GM19351 (cell line): ENCODE data around the gene RAB5IF.
"Not testable (repeated sequence)": the region's sequence is repeated elsewhere in the genome, so short reads cannot be mapped to it uniquely, and the experiment has no call there.

Experiments
- ATAC-seq: cut with Tn5 transposase; IDR thresholded peaks from one replicate; pipeline ENCODE4 v1.9.1; 2021; ENCODE audit warnings: mild to moderate bottlenecking, moderate library complexity; ENCODE audit not compliant: unreplicated experiment

RAB5IF gene

DNA sequence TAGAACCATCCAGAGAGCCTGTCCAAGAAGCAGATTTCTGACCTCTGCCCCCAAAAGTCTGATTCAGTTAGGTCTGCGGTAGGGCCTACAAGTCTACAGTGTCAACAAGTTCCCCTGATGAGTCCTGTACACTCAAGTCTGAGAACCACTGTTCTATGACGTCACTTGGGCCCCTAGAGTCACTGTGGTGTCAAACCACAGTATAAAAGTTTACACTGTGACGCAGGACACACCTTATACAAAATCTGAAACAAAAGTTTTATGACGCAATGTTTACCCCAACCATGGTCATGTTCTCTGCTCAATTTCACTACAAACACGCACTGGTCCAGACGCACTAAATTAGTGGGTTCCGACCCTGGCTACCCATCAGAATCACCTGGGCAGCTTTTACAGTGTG, 22.5 kb downstream of the RAB5IF start:
- no peak for ATAC-seq

- ATAC-seq = peak; percentile 69
Observed at GRCh38 chr20:36629719-36630681, 24.4 kb downstream of the RAB5IF start.

DNA sequence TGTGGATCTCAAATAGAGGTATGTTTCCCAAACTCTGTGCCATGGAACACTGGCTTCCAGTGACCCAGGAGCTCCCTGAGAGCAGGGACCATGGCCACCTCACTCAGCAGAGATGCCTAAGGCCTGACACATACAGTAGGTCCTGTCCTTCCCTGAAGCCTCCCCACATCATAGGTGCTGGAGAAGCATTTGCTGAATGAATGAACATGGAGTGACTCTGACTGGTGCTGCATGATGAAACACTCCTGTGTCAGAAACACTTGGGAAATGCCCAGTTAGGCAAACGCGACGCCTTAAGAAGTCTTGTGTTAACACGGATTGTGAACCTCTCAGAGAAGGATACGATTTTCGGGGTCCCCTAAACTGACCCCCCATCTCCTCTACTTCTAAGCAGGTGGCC, 26.1 kb downstream of the RAB5IF start:
- ATAC-seq = no peak

DNA sequence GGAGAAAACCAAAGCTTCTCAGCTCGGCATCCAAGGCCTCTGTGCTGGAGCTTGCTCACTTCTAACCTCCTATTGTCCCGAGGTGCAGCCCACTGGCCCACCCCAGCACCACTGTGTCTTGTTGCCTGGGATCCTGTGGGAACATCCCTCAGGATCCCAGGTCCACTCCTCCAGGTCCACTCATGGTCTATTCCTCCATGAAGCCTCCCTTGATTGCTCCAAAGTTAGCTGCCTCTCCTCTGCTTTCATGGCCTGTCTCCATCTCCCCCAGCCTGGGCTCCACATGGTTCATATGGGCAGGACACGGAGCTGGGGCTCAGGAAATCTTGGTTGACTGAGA, 26.5 kb downstream of the RAB5IF start:
- no peak for ATAC-seq

DNA sequence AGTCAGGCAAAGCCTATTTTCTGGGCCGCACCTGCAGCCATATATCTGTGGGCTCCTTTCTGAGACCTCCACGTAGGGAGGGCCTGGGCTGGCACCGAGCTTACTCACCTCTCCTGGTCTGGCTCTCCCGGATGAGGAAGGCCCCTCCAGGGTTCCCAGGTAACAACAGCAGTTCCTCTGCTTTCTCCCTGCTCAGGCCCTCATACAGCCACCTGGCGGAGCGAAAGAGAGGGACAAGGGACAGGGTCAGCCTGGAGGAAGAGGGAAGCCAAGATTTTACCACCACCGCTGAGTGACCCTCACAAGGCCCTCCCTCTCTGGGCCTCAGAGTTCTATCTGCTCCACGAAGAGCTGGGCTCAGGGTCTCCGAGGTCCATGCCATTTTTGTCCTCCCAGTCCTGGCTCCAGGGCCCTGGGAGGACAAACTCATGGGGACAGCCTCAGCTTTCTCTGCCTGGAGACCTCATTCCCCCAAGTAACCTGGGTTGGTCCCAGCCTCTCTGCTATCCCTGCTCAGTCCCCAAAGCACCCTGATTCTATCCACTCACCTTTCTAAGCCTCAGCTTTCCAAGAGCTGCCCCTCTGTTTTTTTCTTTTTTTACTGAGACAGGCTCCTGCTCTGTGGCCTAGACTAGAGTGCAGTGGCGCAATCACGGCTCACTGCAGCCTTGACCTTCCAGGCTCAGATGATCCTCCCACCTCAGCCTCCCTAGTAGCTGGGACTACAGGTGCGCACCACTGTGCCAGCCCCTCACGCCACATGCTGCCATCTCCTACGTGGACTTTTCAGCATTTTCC, 27.1 kb downstream of the RAB5IF start:
- no peak for ATAC-seq

GRCh38 chr20:36633285-36633772, 27.8 kb downstream of the RAB5IF start:
- ATAC-seq = no peak

GRCh38 chr20:36634342-36634741, 28.8 kb downstream of the RAB5IF start:
- ATAC-seq = no peak

DNA sequence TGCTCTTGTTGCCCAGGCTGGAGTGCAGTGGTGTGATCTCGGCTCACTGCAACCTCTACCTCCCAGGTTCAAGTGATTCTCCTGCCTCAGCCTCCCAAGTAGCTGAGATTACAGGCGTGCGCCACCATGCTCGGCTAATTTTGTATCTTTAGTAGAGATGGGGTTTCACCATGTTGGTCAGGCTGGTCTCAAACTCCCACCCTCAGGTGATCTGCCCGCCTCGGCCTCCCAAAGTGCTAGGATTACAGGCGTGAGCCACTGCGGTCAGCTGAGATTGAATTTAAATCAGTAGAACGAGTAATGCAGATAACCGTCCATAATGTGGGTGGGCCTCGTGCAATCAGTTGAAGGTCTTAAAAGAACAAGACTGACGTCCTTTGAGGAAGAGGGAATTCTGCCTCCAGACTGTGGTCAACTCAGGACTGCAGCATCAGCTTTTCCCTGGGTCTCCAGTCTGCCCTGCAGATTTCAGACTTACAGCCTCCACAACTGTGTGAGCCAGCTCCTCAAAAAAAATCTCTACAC, 33.4 kb downstream of the RAB5IF start:
- ATAC-seq = not testable (repeated sequence)

GRCh38 chr20:36641506-36641843, 35.9 kb downstream of the RAB5IF start:
- ATAC-seq = no peak

DNA sequence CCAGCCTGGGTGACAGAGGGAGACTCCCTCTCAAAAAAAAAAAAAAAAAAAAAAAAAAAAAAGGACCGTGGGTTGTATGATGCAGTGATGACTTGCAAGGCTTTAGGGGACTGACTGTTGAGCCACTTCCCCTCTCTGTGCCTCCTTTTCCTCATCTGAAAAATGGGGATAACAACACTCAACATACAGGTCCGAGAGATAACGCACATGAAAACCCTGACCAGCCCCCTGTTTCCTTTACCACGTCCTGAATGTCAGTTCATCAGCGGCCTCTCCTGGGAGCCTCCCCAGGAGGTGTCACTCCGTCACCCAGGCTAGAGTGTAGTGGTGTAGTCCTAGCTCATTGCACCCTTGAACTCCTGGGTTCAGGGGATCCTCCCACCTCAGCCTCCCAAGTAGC, 36.6 kb downstream of the RAB5IF start:
- ATAC-seq = no peak

GRCh38 chr20:36644032-36644705, 38.6 kb downstream of the RAB5IF start:
- no peak for ATAC-seq

- ATAC-seq = no peak
Observed at GRCh38 chr20:36644706-36645095, 39.1 kb downstream of the RAB5IF start.

- ATAC-seq = no peak
Observed at GRCh38 chr20:36645353-36645752, 39.8 kb downstream of the RAB5IF start.

GRCh38 chr20:36645998-36646397, 40.4 kb downstream of the RAB5IF start, which contains the start of gene SLA2:
Gene SLA2, minus strand, starts transcription at chr20:36646196. Its CDS starts 4,861 bp downstream, at chr20:36641335.
- ATAC-seq = no peak

DNA sequence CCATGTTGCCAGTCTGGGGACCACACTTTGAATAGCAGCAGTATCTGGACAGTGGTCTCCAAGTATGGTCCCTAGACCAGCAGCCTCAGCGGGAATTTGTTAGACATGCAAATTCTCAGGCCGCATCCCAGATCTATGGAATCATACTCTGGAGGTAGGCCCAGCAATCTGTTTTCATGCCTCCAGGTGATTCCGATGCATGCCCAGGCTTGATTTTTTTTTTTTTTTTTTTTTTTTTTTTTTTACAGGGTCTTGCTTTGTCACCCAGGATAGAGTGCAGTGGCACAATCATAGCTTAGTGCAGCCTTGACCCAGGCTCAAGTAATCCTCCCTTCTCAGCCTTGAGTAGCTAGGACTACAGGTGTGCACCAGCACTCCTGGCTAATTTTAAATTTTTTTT, 41.1 kb downstream of the RAB5IF start:
- ATAC-seq = no peak

- ATAC-seq = no peak
Observed at GRCh38 chr20:36647196-36648121, 41.9 kb downstream of the RAB5IF start.

GRCh38 chr20:36653456-36653855, 47.9 kb downstream of the RAB5IF start:
- ATAC-seq = no peak

DNA sequence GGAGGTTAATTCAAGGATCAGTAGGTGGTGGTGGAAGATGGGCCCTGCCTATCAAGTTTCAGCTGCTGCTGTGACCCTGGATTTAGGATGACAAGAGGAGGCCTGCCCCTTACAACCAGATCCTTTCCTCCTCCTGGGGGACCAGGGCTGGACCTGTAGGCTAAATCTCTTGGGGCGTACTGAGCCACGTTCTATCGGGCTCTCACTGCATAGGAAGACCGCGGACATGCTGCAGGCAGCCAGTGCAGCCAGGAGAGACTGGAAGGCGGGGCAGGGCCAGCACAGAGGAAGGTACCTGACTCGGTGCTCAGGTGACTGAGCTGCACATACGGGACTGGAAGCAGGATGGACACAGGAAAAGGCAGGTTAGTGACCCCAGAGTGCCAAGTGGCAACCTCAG, 48.9 kb downstream of the RAB5IF start:
- no peak for ATAC-seq

GRCh38 chr20:36655004-36655403, 49.4 kb downstream of the RAB5IF start:
- no peak for ATAC-seq

- no peak for ATAC-seq
Observed at GRCh38 chr20:36656733-36657132, 51.2 kb downstream of the RAB5IF start.
